GM23338 (cell line): ENCODE data around the gene FAM227B. TPM values are rescaled to one million over a fixed set of nuclear protein-coding genes. Genes with fewer than 3 reads are reported as not detected.

Experiments
- ATAC-seq: fragments of 200-7000 bp; cut with Tn5 transposase; 3 replicates; pipeline ENCODE4 v1.9.1; 2020
- DNase-seq: peaks from one replicate; pipeline ENCODE4 v3.0.0-alpha.2; 2015; ENCODE audit warnings: low spot score
- H2AFZ ChIP-seq: fragments of 200-600 bp; sonication (generic); 2 replicates; pipeline ENCODE4 v1.8.0; 2016; ENCODE audit warnings: antibody characterized with exemption, mild to moderate bottlenecking, moderate library complexity
- H3F3A ChIP-seq: fragments of 200-600 bp; sonication (generic); replicated peaks from 2 replicates; pipeline ENCODE4 v1.8.0; 2017; ENCODE audit warnings: antibody characterized with exemption, mixed run types, low read depth
- H3K27ac ChIP-seq: fragments of 200-600 bp; sonication (generic); 2 replicates; pipeline ENCODE4 v1.6.1; 2016; ENCODE audit warnings: low read depth
- H3K27me3 ChIP-seq: fragments of 200-600 bp; sonication (generic); 2 replicates; pipeline ENCODE4 v1.8.0; 2016; ENCODE audit warnings: mild to moderate bottlenecking, mixed run types, moderate library complexity; ENCODE audit not compliant: insufficient read depth
- H3K36me3 ChIP-seq: fragments of 200-600 bp; sonication (generic); 2 replicates; pipeline ENCODE4 v1.8.0; 2016; ENCODE audit warnings: mild to moderate bottlenecking; ENCODE audit not compliant: insufficient read depth
- H3K4me1 ChIP-seq: fragments of 200-600 bp; sonication (generic); 2 replicates; pipeline ENCODE4 v1.8.0; 2016; ENCODE audit warnings: mild to moderate bottlenecking, moderate library complexity; ENCODE audit not compliant: insufficient read depth
- H3K4me2 ChIP-seq: fragments of 200-600 bp; sonication (generic); 2 replicates; pipeline ENCODE4 v1.7.1; 2017; ENCODE audit warnings: mixed run types
- H3K4me3 ChIP-seq: fragments of 200-600 bp; sonication (generic); 2 replicates; pipeline ENCODE4 v1.6.1; 2016; ENCODE audit warnings: mixed run types
- H3K79me2 ChIP-seq: fragments of 200-600 bp; sonication (generic); replicated peaks from 2 replicates; pipeline ENCODE4 v1.8.0; 2017; ENCODE audit warnings: mild to moderate bottlenecking; ENCODE audit not compliant: insufficient read depth
- H3K9me2 ChIP-seq: fragments of 200-600 bp; sonication (generic); 2 replicates; pipeline ENCODE4 v1.8.0; 2017; ENCODE audit not compliant: insufficient read depth
- H4K20me1 ChIP-seq: fragments of 200-600 bp; sonication (generic); replicated peaks from 2 replicates; pipeline ENCODE4 v1.8.0; 2017; ENCODE audit warnings: mild to moderate bottlenecking; ENCODE audit not compliant: insufficient read depth
- H3K27ac Mint-ChIP-seq: 2 replicates; pipeline ENCODE4 v1.8.0; 2020; ENCODE audit warnings: inconsistent platforms, mild to moderate bottlenecking, moderate library complexity, mixed read lengths
- H3K27me3 Mint-ChIP-seq: 3 replicates; pipeline ENCODE4 v1.8.0; 2022; ENCODE audit warnings: low read depth, mild to moderate bottlenecking, moderate library complexity, mixed read lengths, inconsistent platforms; ENCODE audit not compliant: insufficient read depth, poor library complexity
- H3K36me3 Mint-ChIP-seq: 3 replicates; pipeline ENCODE4 v1.8.0; 2021; ENCODE audit warnings: low read depth, mild to moderate bottlenecking, inconsistent platforms, moderate library complexity, mixed read lengths
- H3K4me1 Mint-ChIP-seq: 3 replicates; pipeline ENCODE4 v1.8.0; 2020; ENCODE audit warnings: mild to moderate bottlenecking, inconsistent platforms, mixed read lengths
- H3K4me3 Mint-ChIP-seq: 3 replicates; pipeline ENCODE4 v1.8.0; 2021; ENCODE audit warnings: moderate library complexity, mild to moderate bottlenecking, inconsistent platforms, mixed read lengths
- H3K9me3 Mint-ChIP-seq: 3 replicates; pipeline ENCODE4 v1.8.0; 2020; ENCODE audit warnings: moderate library complexity, mild to moderate bottlenecking, inconsistent platforms, mixed read lengths
- CREB1 ChIP-seq: fragments of 250-450 bp; sonication (Bioruptor Pico); IDR thresholded peaks from 2 replicates; pipeline ENCODE4 v1.5.0; 2020; ENCODE audit warnings: low read depth, mild to moderate bottlenecking, moderate library complexity
- CTCF ChIP-seq, 2 experiments: fragments of 200-600 bp in 1 of 2; sonication (generic) in 1 of 2; conservative IDR thresholded peaks; 2 replicates each; pipeline versions ENCODE4 v1.5.1 to v1.6.1; 2016 to 2017; ENCODE audit warnings: antibody characterized with exemption in 2 of 2, low read depth in 2 of 2, mild to moderate bottlenecking in 2 of 2, moderate library complexity in 1 of 2
- EZH2 ChIP-seq: fragments of 200-600 bp; sonication (generic); IDR thresholded peaks from one replicate; pipeline ENCODE4 v1.8.0; 2017; ENCODE audit warnings: antibody characterized with exemption, mild to moderate bottlenecking, low read depth; ENCODE audit not compliant: unreplicated experiment
- EZH2phosphoT487 ChIP-seq: fragments of 200-600 bp; sonication (generic); IDR thresholded peaks from one replicate; pipeline ENCODE4 v1.8.1; 2018; ENCODE audit warnings: antibody characterized with exemption; ENCODE audit not compliant: unreplicated experiment
- JUNB ChIP-seq: IDR thresholded peaks from one replicate; pipeline ENCODE4 v1.6.1; 2016; ENCODE audit warnings: antibody characterized with exemption; ENCODE audit not compliant: unreplicated experiment
- NANOG ChIP-seq: IDR thresholded peaks from 2 replicates; pipeline ENCODE4 v1.6.1; 2016; ENCODE audit warnings: antibody characterized with exemption, borderline replicate concordance
- POLR2AphosphoS5 ChIP-seq: IDR thresholded peaks from 2 replicates; pipeline ENCODE4 v1.6.1; 2016; ENCODE audit warnings: antibody characterized with exemption, low read depth
- REST ChIP-seq: IDR thresholded peaks from one replicate; pipeline ENCODE4 v1.6.1; 2018; ENCODE audit warnings: antibody characterized with exemption; ENCODE audit not compliant: unreplicated experiment
- STAT1 ChIP-seq: IDR thresholded peaks from one replicate; pipeline ENCODE4 v1.6.1; 2016; ENCODE audit warnings: antibody characterized with exemption; ENCODE audit not compliant: unreplicated experiment
- ZNF114 ChIP-seq: fragments of 250-450 bp; sonication (Bioruptor Pico); IDR thresholded peaks from 2 replicates; pipeline ENCODE4 v1.5.0; 2020; ENCODE audit warnings: mild to moderate bottlenecking, moderate library complexity
- ZNF331 ChIP-seq: fragments of 250-450 bp; sonication (Bioruptor Pico); IDR thresholded peaks from 2 replicates; pipeline ENCODE4 v1.5.0; 2020; ENCODE audit warnings: low read depth, mild to moderate bottlenecking, moderate library complexity
- ZNF462 ChIP-seq: fragments of 250-450 bp; sonication (Bioruptor Pico); IDR thresholded peaks from 2 replicates; pipeline ENCODE4 v1.5.0; 2020; ENCODE audit warnings: mild to moderate bottlenecking, moderate library complexity
- polyA plus RNA-seq: library from polyadenylated mRNA; unstranded; fragments of >200 nt; fragmentation: Nextera tagmentation; extraction: Ambion mirVana; gene quantifications from 2 replicates; pipeline ENCODE4 v1.2.1, GENCODE V29; 2016
- total RNA-seq: library from RNA; depleted of rRNA; stranded (reverse); fragments of >200 nt; shearing (Covaris generic); gene quantifications from 2 replicates; pipeline ENCODE4 v1.2.3, GENCODE V29; 2014
- TF ChIP-seq, protein P1 (sequence below): IDR thresholded peaks from 2 replicates; pipeline ENCODE4 v1.6.1; 2016; ENCODE audit warnings: antibody characterized with exemption

Gene FAM227B
- total and polyA plus RNA-seq, 2 experiments from 2014 or later: 2.6 to 10.2 TPM

DNA sequence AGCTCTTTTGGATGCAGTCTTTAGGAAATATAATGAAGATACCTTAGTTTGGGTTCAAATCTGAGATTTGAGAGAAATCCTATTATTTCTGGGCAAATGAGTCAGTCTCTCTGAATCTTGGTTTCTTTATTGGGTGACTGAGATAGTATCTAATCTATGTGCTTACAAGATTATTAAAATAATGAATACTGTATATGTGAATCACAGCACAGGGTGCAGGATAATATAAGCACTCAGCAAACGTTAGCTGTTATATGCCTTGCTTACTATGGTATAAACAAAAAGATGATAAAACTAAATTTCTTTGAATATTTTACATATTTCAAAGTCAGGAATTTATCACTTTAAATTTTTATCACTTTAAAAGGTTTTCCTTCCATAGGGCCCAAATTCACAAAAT lies 168.0 kb downstream of the FAM227B start:
- H3K4me3 ChIP-seq: no peak overlapping the region
- H2AFZ ChIP-seq: no peak overlapping the region
- H3F3A ChIP-seq: no peaks in the 10 kb centered on the region
- Mint-ChIP-seq H3K36me3 (no peaks in the 10 kb centered on the region), H3K27ac (no peak overlapping the region), H3K9me3 (no peaks in the 10 kb centered on the region), H3K4me1 (peaks cover 4% of the 10 kb centered on the region; the same call in 1 of the 3 replicates), H3K27me3 (no peaks in the 10 kb centered on the region), H3K4me3 (no peak overlapping the region)
- DNase-seq: no peak
- H3K36me3 ChIP-seq: no peaks in the 10 kb centered on the region
- H3K4me1 ChIP-seq: no peaks in the 10 kb centered on the region
- no peak for TF ChIP-seq CREB1
- TF ChIP-seq, protein P1, sequence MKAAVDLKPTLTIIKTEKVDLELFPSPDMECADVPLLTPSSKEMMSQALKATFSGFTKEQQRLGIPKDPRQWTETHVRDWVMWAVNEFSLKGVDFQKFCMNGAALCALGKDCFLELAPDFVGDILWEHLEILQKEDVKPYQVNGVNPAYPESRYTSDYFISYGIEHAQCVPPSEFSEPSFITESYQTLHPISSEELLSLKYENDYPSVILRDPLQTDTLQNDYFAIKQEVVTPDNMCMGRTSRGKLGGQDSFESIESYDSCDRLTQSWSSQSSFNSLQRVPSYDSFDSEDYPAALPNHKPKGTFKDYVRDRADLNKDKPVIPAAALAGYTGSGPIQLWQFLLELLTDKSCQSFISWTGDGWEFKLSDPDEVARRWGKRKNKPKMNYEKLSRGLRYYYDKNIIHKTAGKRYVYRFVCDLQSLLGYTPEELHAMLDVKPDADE: no peak
- TF ChIP-seq CTCF (conservative IDR thresholded peaks at IDR 0.05; ENCODE audit: low read depth in 2 of 2): no peak
- no peak for TF ChIP-seq ZNF331 (CRISPR knock-in tag)
- no peak for TF ChIP-seq POLR2AphosphoS5
- TF ChIP-seq JUNB: no peak
- no peak for TF ChIP-seq ZNF114 (CRISPR knock-in tag)
- no peak for TF ChIP-seq STAT1
- no peak for TF ChIP-seq ZNF462 (CRISPR knock-in tag)
- TF ChIP-seq NANOG: no peak
- TF ChIP-seq EZH2phosphoT487: no peak
- TF ChIP-seq EZH2: no peak
- no peak for TF ChIP-seq REST
- no peak for ATAC-seq
- no peaks in the 10 kb centered on the region for H3K9me2 ChIP-seq
- no peak overlapping the region for H3K4me2 ChIP-seq
- no peaks in the 10 kb centered on the region for H4K20me1 ChIP-seq
- H3K27ac ChIP-seq: no peak overlapping the region
- H3K27me3 ChIP-seq: no peaks in the 10 kb centered on the region
- no peaks in the 10 kb centered on the region for H3K79me2 ChIP-seq
